HG03565 (cell line): ENCODE results near the gene TPT1.
A peak's percentile ranks its signal among the peaks of the same experiment; 100 is the strongest.
"Not testable (repeated sequence)": the region's sequence is repeated elsewhere in the genome, so short reads cannot be mapped to it uniquely, and the experiment has no call there.

ENCODE experiments used
- ATAC-seq: cut with Tn5 transposase; IDR thresholded peaks from one replicate; pipeline ENCODE4 v1.9.1; 2021; ENCODE audit warnings: mild to moderate bottlenecking, moderate library complexity; ENCODE audit not compliant: unreplicated experiment

The TPT1 gene

GRCh38 chr13:45341034-45341798 is at the start of gene TPT1:
Gene TPT1 (minus strand): TSS chr13:45341183. CDS start chr13:45341069, 114 bp downstream.
- peak; percentile 74 for ATAC-seq

DNA sequence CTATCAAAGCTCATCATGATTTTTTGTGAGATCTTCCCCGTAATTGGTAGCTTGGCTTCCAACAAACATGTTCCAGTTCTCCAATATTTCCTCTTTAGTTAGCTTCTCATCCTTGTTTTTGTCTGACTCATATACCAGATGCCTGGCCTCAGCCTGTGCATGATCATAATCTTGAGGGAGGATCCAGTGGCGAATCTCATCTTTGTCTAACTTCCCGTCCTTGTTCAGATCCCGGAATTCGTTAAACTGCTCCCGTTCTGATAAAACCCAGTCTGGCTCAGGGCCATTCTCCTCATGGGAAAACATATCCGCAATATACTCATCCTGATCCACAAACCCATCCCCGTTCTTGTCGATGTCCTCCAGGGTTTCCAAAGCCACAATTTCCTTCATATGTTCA is 49.4 kb upstream of the TPT1 start:
- ATAC-seq: not testable (repeated sequence)

GRCh38 chr13:45388664-45389063 is 47.7 kb upstream of the TPT1 start:
- ATAC-seq: no peak

- ATAC-seq: not testable (repeated sequence)
These were observed 46.1 kb upstream of the TPT1 start for GRCh38 chr13:45386892-45387575.

GRCh38 chr13:45385907-45386553 is 45.0 kb upstream of the TPT1 start:
- ATAC-seq: no peak

DNA sequence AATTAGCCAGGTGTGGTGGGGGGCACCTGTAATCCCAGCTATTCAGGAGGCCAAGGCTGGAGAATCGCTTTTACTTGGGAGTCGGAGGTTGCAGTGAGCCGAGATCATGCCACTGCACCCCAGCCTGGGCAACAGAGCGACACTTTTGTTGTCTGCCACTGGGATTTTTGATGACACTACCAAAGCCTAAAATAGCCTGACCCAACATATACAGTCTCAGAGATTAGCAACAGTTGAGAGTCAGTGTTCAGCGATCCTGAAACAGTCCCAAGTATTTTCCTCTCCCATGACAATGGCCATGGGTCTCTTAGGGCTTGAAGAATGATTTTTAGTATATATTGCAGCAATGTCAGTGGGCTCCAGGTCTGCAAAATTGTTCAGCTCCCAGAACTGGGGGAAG is 44.3 kb upstream of the TPT1 start:
- ATAC-seq: no peak

GRCh38 chr13:45384474-45385174 is 43.6 kb upstream of the TPT1 start:
- no peak for ATAC-seq

DNA sequence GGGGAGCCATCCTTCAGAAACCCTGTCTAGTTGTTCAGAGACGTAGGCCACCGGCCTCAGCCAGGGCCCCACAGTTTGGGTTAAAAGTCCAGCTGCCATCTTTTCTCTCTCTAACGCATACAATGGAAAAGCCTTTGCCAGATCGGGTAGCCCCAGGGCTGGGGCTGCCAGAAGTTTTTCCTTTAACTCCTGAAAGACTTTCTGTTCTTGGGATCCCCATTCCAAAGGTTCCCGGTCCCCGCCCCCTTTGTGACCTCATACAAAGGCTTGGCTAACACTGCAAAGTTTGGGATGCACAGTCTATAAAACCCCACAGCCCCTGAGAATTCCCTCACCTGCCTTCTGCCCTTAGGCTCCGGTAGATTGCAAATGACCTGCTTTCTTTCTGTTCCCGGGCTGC is 41.8 kb upstream of the TPT1 start:
- not testable (repeated sequence) for ATAC-seq

DNA sequence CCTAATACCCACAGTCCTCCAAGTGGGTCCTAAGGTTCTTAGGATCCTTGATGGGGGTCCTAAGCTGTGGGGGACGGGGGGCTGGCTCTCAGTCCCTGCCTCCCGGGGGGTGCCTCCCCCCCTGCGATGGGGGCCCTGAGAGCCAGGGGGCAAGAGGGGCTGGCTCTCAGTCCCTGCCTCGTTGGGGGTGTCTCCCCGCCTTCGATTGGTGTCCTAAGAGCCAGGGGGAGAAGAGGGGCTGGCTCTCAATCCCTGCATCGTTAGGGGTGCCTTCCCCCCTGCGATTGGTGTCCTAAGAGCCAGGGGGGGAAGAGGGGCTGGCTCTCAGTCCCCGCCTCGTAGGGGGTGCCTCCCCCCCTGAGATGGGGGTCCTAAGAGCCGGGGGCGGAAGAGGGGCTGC is 40.2 kb upstream of the TPT1 start:
- no peak for ATAC-seq

DNA sequence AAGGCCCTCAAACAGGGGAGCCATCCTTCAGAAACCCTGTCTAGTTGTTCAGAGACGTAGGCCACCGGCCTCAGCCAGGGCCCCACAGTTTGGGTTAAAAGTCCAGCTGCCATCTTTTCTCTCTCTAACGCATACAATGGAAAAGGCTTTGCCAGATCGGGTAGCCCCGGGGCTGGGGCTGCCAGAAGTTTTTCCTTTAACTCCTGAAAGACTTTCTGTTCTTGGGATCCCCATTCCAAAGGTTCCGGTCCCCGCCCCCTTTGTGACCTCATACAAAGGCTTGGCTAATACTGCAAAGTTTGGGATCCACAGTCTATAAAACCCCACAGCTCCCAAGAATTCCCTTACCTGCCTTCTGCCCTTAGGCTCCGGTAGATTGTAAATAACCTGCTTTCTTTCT is 39.7 kb upstream of the TPT1 start:
- not testable (repeated sequence) for ATAC-seq

GRCh38 chr13:45379516-45379915 is 38.5 kb upstream of the TPT1 start:
- ATAC-seq: not testable (repeated sequence)

DNA sequence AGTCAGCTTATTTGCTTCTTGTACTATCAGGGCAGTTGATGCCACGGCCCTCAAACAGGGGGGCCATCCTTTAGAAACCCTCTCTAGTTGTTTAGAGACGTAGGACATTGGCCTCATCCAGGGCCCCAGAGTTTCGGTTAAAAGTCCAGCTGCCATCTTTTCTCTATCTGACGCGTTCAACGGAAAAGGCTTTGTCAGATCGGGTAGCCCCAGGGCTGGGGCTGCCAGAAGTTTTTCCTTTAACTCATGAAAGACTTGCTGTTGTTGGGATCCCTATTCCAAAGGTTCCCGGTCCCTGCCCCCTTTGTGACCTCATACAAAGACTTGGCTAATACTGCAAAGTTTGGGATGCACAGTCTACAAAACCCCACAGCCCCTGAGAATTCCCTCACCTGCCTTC is 37.8 kb upstream of the TPT1 start:
- ATAC-seq: not testable (repeated sequence)

DNA sequence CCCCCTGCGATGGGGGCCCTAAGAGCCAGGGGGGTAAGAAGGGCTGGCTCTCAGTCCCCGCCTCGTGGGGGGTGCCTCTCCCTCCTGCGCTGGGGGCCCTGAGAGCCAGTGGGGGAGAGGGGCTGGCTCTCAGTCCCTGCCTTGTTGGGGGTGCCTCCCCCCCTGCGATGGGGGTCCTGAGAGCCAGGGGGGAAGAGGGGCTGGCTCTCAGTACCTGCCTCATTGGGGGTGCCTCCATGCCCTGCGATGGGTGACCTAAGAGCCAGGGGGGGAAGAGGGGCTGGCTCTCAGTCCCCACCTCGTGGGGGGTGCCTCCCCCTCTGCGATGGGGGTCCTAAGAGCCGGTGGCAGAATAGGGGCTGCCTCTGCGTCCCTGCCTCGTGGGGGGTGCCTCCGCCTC is 36.3 kb upstream of the TPT1 start:
- not testable (repeated sequence) for ATAC-seq

GRCh38 chr13:45376651-45377050 is 35.7 kb upstream of the TPT1 start:
- ATAC-seq: not testable (repeated sequence)

DNA sequence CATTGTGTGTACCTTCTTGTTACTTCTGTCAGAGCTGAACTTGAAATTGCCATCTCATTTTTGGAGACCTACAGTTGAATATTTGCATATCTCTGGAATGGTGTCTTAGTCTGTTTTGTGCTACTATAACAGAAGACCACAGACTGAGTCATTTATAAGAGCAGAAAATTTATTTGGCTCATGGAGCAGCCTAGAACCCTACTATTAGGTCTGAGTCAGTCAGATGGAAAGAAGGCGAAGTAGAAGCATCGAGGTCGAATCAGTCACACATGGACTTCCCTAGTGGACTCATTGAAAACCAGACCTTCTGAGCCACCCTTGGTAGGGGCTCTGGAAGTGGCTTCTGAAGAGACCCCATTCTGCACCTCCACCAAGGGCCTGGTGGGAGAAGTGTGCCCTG is 33.9 kb upstream of the TPT1 start:
- ATAC-seq: no peak

GRCh38 chr13:45373162-45373547 is 32.2 kb upstream of the TPT1 start:
- ATAC-seq: no peak

DNA sequence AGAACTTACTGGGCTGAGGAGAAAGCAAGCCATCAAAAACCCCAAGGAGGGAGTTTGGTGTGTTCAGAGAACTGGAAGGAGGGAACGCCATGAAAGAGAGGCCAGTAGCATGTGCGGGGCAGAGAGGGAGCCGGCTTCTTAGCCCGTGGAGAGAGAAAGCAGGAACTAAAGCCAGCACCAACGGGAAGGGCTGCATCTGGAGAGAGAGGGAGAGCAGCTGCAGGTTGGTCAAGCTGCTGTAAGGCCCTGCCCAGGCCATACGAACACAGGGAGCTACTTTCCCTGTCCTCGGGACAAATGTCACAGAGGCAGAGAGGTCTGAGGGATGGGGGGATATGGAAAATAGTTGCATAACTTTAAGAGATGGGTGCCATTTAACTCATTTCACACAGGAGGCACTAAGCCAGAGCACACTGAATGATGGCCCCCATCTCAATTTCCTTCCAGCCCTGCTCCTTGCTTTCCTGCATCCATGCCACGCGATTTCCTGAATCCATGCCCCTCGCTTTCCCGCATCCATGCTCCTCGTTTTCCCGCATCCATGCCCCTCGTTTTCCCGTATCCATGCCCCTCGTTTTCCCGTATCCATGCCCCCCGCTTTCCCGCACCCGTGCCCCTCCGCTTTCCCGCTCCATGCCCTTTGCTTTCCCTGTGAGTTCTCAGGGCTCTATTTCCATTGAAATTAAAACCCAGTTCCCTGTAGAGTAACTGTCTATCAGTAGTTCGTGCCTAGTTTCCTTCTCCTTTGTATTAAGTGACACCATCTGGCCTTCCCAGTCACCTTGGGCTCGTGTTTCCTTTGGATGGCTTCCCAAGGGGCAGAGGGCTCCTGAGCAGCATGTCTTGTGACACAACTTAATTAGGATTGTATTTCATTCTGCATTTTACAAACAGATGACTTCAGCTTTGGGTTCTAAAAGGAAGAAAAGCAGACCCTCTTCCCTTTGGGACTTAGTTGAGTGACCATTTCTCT is 31.5 kb upstream of the TPT1 start:
- ATAC-seq: no peak

- no peak for ATAC-seq
These were observed 30.0 kb upstream of the TPT1 start for GRCh38 chr13:45370922-45371406.

GRCh38 chr13:45369116-45369515 is 28.1 kb upstream of the TPT1 start:
- no peak for ATAC-seq

- ATAC-seq: no peak
These were observed 27.6 kb upstream of the TPT1 start for GRCh38 chr13:45368571-45368970.
